NCI-H2107 (cell line): ENCODE data around the gene MARK3.

Experiments
- DNase-seq: peaks from one replicate; lab custom pipeline; 2025; lab: John Stamatoyannopoulos, UW

MARK3 gene

DNA sequence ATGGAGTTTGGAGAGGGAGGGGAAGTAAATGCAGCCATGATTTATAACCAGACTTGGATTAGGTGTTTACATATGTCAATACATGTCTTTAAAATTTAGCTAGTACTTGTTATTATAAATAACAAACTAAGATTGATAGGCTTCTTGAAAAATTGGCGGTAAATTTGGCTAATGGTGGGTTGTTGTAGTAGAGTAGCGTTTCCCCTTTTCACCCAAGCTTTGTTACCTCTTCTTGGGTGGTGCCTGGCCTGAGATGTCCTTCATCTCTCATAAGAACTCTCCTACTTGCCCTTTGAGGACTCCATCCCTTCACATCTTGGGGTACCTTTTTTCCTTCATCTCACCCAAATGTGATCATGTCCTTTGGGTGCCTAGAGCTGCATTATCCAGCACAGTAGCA lies 11.2 kb downstream of the MARK3 start:
- DNase-seq, result no peak

DNA sequence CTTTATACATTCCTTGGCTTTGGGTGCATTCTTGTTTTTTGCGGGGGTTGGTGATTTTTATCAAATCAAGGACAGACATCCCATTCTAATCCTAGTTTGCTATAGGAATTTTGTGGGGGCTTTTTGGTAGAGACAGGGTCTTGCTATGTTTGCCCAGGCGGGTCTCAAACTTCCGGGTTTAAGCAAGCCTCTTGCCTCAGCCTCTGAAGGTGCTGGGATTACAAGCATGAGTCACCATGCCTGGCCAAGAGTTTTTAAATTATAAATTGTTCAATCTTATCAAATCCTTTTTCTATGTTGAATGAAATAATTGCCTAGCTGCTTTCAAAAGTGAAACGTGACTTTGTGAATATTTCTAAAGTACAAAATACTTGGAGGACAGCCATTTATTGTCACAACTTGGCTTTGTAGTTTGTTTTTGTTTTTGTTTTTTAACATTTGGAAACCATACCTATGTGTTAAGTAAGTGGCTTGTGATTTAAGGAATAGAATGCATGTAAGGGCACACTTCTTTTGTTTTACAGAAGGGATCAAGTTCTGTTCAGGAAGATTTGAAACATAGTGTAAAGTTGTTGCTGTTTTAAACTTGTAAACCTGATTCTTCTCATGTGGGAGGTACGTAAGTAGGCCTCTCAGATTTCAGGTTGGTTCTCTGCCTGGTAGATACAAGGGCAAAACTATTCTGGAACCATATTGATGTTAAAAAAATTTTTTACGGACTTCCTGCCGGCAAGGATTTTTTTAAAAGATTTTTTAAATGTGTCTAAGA lies 13.4 kb downstream of the MARK3 start:
- no peak for DNase-seq

DNA sequence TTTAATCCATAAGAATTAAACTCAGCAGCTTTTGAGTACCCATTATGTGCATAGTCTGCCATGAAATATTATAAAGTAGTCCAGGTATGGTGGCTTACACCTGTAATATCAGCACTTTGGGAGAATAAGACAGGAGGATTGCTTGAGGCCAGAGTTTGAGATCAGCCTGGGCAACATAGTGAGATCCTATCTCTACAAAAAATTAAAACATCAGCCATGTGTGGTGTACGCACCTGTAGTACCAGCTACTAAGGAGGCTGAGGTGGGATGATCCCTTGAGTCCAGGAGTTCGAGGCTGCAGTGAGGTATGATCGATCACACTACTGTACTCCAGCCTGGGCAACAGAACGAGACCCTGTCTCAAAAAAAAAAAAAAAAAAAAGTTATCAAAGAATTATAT lies 15.3 kb downstream of the MARK3 start:
- no peak for DNase-seq

DNA sequence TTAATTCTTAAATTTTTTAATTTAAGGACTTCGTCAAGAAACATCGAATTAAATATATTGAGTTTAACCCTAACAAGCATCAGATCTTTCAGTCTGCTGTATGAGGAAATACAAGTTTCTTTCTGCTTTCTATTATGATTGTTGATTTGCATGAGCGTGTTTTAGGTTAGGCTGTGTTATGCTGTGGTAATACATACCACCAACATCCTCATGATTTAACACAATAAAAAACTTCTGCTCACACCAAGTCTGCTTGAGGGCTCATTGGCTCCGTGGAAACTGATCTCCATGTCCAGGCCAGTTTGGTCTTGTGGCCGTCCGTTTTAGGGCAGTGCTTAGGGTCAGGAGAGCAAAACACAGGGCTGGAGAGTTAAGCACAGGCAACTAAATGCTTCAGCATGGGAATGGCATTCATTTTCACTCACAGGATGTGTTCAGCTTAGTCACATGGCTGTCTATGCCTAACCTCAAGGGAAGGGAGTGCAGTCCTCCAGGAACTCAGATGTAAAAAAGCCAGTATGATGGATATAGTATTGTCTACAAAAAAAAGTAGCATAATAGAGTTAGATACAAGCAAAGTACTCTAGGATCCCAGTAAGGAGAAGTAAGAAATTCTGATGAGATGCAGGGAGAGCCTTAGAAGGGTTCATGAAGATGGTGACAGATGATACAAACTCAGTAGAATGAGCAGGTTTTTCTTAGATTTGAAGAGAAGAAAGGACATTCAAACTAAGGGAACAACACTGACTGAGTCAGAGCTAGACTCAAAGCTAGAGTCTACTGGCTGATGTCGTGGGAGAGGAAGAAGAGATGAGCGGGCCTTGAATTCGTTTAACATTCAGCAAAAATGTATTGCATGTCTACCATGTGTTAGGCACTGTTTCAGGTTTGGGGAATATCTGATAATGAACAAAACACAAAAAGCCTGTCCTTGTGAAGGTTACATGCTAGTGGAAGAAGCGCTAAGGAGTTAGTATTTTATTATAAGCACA lies 16.3 kb downstream of the MARK3 start:
- DNase-seq, result no peak

DNA sequence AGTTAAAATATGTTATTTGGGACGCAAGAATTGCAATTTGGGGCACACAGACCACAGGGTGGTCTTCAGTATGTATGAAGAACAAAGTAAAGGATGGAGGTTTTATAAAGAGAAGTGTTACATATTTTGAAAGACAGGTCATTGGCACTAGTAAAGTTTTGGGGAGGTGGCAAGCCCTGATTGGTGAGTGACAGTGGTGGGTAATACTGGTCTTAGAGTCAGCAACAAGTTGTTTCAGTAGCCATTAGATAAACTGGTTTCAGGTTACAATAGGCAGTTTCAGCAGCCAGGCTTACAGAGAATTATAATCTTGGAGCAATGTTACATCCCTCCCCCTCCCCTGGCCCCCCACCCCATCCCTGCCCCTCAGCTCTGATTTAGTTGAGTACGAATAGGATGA lies 17.5 kb downstream of the MARK3 start:
- no peak for DNase-seq

DNA sequence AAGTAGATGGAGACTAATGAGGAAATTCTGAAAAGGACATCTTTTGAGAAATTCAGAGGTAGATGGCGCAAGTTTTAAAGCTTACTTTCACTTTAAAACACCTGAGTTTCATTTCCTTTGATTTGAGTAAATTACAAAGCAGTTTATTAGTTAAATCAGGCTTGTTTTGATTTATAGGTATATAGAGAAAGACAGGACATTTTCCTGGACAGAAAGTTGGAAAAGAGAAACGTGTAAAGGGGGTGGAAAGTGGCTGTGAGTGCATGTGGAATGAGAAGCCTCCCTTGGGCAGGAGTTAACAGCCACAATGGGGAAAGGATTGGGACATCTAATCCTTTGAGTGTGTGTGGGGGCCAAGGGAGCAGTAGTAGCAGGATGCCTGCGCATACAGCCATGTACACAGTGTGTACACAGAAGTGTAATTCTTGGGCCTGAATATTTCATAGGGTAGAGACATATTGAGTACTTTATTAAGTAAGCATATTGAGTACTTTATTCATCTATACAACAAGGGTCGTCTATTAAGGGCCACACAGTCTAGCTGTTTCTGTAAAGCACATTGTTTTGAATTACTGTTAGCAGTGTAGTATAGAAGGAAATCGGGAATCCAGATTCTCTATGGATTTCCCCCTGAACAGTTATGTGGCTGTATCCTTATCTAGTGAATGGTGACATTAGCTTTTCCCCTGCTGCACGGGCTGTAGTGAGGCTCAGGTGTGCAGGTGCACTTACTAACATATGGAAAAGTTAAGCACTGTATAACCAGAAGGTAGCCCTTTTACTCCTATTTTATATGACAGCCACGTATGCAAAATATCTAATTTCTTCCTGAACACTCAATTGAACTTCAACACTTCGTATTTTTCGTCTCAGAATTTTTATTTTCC lies 19.1 kb downstream of the MARK3 start:
- no peak for DNase-seq

DNA sequence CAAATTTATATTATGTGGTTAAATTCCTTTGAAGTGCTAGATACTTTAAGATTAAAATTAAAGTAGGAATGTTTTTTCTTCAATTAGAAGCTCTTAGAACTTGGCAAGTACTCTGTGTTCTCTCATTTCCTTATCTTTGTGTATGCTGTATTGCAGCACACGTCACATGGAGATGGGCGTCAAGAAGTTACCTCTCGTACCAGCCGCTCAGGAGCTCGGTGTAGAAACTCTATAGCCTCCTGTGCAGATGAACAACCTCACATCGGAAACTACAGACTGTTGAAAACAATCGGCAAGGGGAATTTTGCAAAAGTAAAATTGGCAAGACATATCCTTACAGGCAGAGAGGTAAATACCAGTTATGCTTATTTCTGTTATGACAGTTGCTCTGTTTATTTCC lies 19.7 kb downstream of the MARK3 start:
- no peak for DNase-seq

DNA sequence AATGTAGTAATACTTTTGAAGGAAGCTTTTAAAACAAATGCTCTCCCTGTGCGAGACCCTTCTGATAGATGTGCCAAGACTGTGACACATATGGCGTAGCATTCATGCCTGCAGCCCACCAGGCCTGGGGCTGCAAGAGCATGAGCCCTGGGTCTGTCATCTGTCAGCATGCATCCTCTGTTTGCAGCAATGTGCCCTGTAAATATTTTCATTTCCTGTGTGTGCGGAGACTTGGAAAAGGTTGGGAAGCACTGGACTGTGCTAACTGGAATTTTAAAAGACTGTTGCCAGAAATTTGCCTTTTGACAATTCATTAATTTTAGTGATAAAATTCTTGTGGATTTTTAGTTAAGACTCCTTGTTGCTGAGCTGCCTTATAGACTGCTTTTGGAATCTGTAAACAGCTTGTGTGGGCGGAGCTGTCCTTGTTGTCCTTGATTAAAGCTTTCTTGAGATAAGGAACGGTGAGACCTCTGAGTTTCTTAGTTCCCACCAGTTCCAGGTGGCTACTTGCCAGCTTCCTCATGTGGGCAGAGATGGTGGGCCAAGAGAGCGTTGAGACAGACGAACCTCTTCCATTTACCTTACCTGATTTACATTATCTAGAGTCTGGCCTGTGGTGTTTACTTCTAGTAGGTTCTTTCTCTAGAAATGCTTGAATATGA lies 23.4 kb downstream of the MARK3 start:
- no peak for DNase-seq

DNA sequence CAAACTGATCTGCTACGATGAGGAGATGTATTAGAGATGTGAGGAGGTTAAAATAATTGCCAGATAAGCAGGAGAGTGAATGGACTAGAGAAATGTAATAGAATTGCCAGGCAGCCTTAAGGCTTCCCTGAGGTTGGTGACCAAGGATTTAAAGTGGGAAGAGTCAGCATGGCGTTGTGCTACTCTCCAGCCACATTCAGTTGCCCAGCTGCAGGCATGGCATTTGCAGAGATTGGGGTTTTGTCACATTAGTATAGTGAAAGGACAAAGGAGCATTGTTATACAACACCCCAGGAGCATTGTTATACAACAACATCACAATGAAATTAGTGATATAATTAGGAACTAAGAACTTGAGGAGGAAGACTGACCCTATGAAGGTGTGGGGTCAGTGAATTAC lies 31.7 kb downstream of the MARK3 start:
- no peak for DNase-seq

DNA sequence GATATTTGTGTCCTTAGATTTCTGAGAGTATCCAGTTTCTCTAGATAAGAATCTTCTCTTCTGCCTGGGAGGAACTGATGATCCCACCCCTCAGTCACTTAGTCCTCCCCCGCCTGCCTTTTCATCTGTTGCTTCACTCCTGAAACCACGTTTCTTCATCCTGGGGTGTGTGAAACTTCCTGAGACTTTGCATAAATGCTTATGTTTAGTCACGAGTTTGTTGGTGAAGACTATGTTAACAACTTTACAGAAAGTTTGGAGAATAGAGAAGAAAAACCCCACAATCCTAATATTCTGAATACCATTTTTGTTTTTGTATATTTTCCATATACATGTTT lies 33.2 kb downstream of the MARK3 start:
- no peak for DNase-seq

DNA sequence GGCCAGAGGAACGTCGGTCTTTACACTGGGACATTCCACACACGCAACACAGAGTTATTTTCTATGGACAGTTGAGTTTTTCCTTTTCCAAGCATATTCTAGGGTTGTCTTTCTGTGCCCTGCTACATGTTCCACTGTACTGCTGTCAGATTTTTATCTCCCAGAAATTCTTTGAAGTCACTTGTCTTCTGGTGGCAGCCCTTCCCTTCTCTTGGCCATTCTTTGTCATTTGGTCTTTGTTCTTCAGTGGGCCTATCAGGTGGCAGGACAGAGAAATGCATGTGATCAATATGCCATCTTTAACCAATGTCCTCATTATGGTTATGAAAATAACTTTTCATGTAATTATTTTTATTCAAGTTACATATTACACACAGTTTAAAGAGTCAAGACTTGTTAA lies 36.3 kb downstream of the MARK3 start:
- no peak for DNase-seq

DNA sequence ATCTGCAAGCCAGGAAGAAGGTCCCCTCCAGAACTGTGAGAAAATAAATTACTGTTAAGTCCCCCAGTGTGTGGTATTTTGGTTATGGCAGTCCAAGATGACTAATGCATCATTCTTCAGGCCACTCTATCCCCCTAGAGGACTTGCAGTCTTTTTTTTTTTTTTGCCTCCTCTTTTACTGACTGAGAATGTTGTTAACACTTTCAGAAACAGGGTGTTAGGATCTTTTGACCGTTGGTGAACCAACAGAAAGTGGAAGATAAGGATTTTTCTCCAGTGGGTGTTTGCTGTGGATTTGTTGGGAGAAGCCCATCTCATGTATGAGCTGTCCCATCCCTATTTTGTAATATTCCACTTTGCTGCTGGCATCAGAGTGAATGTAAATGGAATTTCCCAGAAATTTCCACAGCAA lies 37.8 kb downstream of the MARK3 start:
- DNase-seq, result no peak

DNA sequence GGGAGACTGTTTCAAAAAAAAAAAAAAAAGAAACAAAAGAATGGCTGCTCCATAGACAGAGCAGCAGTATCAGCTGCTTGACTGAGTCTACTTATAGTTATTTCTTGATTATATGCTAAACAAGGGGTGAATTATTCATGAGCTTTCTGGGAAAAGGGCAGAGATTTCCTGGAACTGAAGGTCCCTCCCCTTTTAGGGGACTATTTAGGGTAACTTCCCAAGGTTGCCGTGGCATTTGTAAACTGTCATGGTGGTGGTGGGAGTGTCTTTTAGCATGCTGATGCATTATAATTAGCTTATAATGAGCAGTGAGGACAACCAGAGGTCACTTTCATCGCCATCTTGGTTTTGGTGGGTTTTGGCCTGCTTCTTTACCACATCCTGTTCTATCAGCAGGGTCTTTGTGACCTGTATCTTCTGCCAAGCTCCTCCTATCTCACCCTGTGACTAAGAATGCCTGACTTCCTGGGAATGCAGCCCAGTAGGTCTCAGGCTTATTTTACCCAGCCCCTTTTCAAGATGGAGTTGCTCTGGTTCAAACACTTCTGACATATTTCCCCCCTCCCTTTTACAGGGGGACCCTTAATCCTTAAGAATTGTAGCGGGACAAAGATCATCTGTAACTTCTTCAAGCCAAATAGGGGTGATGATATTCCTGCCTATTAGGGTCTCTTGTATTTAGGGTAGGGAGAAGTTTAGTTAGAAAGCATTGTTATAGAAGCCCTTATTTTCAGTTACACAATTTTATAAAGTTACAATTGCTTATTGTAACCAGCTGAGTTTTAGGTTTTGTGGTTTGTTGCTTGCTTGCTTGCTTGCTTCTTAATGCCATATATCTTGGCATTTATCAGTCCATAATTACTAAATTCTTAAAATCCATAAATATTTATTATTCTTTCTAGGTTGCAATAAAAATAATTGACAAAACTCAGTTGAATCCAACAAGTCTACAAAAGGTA lies 42.5 kb downstream of the MARK3 start:
- DNase-seq, result no peak

DNA sequence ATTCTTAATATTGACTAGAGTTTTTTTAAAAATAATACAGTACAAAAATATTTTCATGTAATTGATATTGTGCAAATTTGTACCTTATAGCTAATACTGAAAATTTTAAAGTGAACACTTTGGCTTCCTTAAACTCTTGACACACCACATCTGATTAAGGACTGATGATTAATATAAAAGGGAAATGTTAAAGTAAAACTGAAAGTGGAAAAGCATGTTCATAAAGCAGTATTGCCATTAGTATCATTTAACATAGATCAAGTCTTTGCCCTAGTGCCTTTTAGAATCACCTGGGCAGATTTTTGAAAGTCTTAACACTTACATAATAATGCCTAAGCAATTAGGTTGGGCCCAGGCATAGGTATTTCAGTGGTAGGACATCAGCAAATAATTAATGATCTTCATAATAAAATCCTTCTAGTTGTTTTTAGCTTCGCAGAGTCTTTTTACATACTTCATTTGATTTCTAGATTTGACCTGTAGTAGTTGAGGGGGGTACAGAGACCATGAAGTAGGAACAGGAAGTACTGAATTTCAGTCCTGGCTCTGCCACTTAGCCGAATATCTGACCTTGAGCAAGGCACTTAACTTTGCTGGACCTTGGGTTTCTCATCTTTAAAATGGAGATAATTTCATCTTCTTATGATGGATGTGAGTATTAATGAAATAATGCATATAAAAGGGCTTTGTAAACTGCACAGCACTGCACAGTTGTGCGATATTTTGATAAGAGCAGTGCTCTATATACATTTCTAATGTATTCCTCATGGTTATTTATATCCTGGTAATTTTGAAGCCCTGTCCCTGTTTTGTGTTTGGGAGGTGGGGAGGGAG lies 43.7 kb downstream of the MARK3 start:
- DNase-seq, result no peak

DNA sequence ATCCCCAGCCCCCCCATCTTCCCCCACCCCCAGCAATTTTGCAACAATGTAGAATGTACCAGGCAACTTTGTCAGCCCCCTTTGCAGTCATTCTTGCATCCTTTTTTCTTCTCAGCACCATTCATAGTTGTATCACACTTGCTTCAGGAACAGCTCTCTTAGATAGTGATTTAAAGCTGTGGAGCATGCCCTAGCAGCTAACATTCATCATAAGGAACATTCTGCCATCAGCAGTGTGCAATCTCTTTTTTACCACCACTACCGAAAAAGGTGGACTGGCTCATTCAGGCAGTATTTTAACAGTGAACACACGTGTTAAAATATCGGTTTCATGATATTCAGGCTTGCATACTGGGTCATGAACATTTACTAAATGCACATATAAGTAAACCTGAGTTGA lies 45.1 kb downstream of the MARK3 start:
- no peak for DNase-seq

DNA sequence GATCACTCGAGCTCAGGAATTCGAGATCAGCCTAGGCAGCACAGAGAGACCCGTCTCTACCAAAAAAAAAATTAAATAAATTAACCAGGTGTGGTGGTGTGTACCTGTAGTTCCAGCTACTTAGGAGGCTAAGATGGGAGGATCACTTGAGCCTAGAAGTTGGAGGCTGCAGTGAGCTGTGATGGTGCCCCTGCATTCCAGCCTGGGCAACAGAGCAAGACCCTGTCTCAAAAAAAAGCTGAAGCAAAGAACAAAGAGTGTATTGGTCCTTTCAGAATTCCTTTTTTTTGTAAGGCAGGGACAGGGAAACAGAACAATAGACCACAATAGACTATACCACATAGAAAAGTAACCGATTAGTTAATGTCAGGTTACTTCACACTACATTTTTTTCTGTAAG lies 47.4 kb downstream of the MARK3 start:
- DNase-seq, result no peak

DNA sequence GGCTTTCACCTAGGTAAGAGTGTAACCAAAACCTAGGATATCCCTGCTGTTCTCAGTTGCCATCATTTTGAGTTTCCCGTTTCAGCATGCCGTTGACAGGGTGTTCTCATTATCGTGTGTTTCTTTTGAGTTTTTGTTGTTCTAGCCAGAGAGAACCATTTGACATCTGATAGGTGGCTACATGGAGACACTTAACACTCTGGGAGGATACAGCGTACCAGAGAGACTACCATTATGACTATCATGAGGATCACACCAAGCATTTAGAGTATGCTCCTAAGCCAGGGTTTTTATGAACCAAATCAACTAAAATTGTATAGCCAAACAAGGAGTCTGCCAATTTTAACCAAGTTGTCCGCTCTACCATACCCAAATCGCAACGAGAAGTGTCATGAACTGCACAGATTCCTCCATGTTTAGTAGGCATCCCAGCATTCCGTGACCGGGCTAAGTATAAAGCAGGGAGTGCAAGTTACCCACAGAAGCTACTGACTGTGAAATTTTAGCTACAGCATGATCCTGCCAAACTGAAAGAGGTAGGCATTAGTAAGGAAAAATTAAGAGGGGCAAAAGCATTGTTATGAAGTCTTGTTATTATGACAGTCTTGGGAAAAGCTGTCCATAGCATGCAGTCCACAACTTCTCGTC lies 48.8 kb downstream of the MARK3 start:
- DNase-seq, result no peak

DNA sequence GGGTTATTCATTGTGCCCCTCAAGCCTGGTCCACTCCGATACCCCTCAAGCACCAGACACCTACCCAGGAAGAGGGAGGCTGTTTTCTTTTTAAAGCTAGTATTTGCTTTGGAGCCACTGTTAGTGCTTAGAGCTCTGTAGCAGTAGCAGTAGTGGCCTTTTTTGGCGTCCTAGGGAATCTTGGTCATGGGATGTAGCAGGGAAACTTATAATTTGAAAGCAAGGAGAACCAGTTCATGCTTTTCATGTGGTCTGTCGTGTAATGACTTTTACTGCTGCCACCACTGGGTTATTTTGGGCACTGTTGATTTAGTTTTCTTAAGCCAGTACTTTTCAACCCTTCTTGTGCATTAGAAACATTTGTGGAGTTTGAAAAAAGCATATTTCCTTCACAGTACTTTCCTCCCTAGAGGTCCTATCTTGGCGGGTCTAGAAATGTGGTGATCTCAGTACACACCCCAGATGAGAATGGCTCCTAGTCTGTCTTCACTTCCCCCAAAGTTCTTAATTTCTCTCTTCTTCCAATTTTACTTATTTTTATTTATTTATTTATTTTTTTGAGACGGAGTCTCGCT lies 49.7 kb downstream of the MARK3 start:
- no peak for DNase-seq

DNA sequence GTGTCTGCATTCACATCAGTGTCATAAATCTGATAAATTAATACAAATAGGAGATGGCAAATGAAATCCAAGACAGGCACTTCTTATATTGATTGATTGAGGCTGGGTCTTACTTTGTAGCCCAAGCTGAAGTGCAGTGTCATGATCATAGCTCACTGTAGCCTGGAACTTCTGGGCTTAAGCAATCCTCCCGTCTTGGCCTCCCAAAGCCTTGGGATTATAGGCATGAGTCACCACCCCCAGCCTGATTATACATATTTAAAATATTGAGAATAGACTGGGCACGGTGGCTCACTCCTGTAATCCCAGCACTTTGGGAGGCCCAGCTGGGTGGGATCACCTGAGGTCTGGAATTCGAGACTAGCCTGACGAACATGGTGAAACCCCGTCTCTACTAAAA lies 51.3 kb downstream of the MARK3 start:
- DNase-seq, result no peak
